Measurements from ENCODE around the gene UFD1.

The UFD1 gene

GRCh38 chr22:19419464-19420178 lies 59.4 kb downstream of the UFD1 start:
- TF ChIP-seq CTCF (IDR thresholded peaks at IDR 0.05; ENCODE audit: low read depth, low read length), result no peak
- DNase-seq (ENCODE audit: low read depth, low spot score), result no peak
- in situ Hi-C loops (cut with HindIII; ENCODE audit: low sequenced_read_pairs), result no loop called here
- no peak overlapping the region for H3K4me3 ChIP-seq (ENCODE audit: low read depth, low read length)

GRCh38 chr22:19419086-19419463 lies 59.9 kb downstream of the UFD1 start:
- in situ Hi-C loops (cut with HindIII; ENCODE audit: low sequenced_read_pairs), result no loop called here
- DNase-seq (ENCODE audit: low read depth, low spot score), result no peak
- H3K4me3 ChIP-seq (ENCODE audit: low read depth, low read length), result no peak overlapping the region
- no peak for TF ChIP-seq CTCF (IDR thresholded peaks at IDR 0.05; ENCODE audit: low read depth, low read length)

GRCh38 chr22:19412923-19413322 lies 66.1 kb downstream of the UFD1 start:
- H3K4me3 ChIP-seq (ENCODE audit: low read depth, low read length), result no peak overlapping the region
- TF ChIP-seq CTCF (IDR thresholded peaks at IDR 0.05; ENCODE audit: low read depth, low read length), result no peak
- in situ Hi-C loops (cut with HindIII; ENCODE audit: low sequenced_read_pairs), result no loop called here
- DNase-seq (ENCODE audit: low read depth, low spot score), result no peak

GRCh38 chr22:19412478-19412877 lies 66.5 kb downstream of the UFD1 start:
- H3K4me3 ChIP-seq (ENCODE audit: low read depth, low read length), result no peak overlapping the region
- DNase-seq (ENCODE audit: low read depth, low spot score), result no peak
- no peak for TF ChIP-seq CTCF (IDR thresholded peaks at IDR 0.05; ENCODE audit: low read depth, low read length)
- in situ Hi-C loops (cut with HindIII; ENCODE audit: low sequenced_read_pairs), result no loop called here

- DNase-seq (ENCODE audit: low read depth, low spot score), result no peak
- in situ Hi-C loops (cut with HindIII; ENCODE audit: low sequenced_read_pairs), result no loop called here
- TF ChIP-seq CTCF (IDR thresholded peaks at IDR 0.05; ENCODE audit: low read depth, low read length), result no peak
- H3K4me3 ChIP-seq (ENCODE audit: low read depth, low read length), result no peak overlapping the region
Observed at GRCh38 chr22:19411690-19412045, 67.3 kb downstream of the UFD1 start.

- no peak for DNase-seq (ENCODE audit: low read depth, low spot score)
- in situ Hi-C loops (cut with HindIII; ENCODE audit: low sequenced_read_pairs), result no loop called here
- no peak overlapping the region for H3K4me3 ChIP-seq (ENCODE audit: low read depth, low read length)
- no peak for TF ChIP-seq CTCF (IDR thresholded peaks at IDR 0.05; ENCODE audit: low read depth, low read length)
Observed at GRCh38 chr22:19410941-19411689, 67.9 kb downstream of the UFD1 start.

Data from astrocyte of the spinal cord (primary cell).